A549 (cell line): ENCODE results near the gene DUOX1.

Source experiments
- BHLHE40 ChIP-seq: IDR thresholded peaks from 2 replicates; pipeline ENCODE4 v1.6.1; 2012; ENCODE audit warnings: low read depth, low read length, inconsistent platforms
- ESRRA ChIP-seq: fragments of 150-350 bp; IDR thresholded peaks from 2 replicates; pipeline ENCODE4 v1.6.1; 2014; ENCODE audit warnings: mild to moderate bottlenecking, low read length, borderline replicate concordance
- MAFK ChIP-seq: fragments of 450-650 bp; IDR thresholded peaks from 2 replicates; pipeline ENCODE4 v1.6.1; 2014; ENCODE audit not compliant: partially characterized antibody
- NPAS2 ChIP-seq: fragments of 250-450 bp; sonication (Bioruptor Pico); IDR thresholded peaks from 2 replicates; pipeline ENCODE4 v1.8.0; 2022; ENCODE audit warnings: mild to moderate bottlenecking, moderate library complexity, borderline replicate concordance
- NR3C1 ChIP-seq: fragments of >200 bp; sonication (Bioruptor Twin); formaldehyde crosslinking; IDR thresholded peaks from 3 replicates; pipeline ENCODE4 v1.6.1; 2017
- POLR2A ChIP-seq: IDR thresholded peaks from 2 replicates; pipeline ENCODE4 v1.6.1; 2012; ENCODE audit warnings: mild to moderate bottlenecking, low read length
- RAD21 ChIP-seq, 2 experiments: fragments of >200 bp in 1 of 2; sonication (Bioruptor Twin) in 1 of 2; formaldehyde crosslinking in 1 of 2; IDR thresholded peaks in 1 of 2; conservative IDR thresholded peaks in 1 of 2; 2 replicates in 1 of 2; 3 replicates in 1 of 2; pipeline ENCODE4 v1.6.1; 2012 to 2018; ENCODE audit warnings: inconsistent platforms in 1 of 2
- TP53 ChIP-seq: fragments of 250-450 bp; sonication (Bioruptor Pico); IDR thresholded peaks from 2 replicates; pipeline ENCODE4 v1.5.0; 2021; ENCODE audit warnings: mild to moderate bottlenecking, moderate library complexity
- USF2 ChIP-seq: fragments of 450-650 bp; IDR thresholded peaks from 2 replicates; pipeline ENCODE4 v1.6.1; 2014; ENCODE audit warnings: antibody characterized with exemption
- TF ChIP-seq, protein P1 (sequence below): fragments of 200-600 bp; sonication (generic); IDR thresholded peaks from 2 replicates; pipeline ENCODE4 v1.6.1; 2016; ENCODE audit warnings: antibody characterized with exemption, mild to moderate bottlenecking, moderate library complexity
- TF ChIP-seq, protein P2 (sequence below): fragments of >200 bp; sonication (Bioruptor Twin); formaldehyde crosslinking; IDR thresholded peaks from 3 replicates; pipeline ENCODE4 v1.5.1; 2016

GRCh38 chr15:45121706-45122417, 7.9 kb upstream of the DUOX1 start:
- TF ChIP-seq, protein P1, sequence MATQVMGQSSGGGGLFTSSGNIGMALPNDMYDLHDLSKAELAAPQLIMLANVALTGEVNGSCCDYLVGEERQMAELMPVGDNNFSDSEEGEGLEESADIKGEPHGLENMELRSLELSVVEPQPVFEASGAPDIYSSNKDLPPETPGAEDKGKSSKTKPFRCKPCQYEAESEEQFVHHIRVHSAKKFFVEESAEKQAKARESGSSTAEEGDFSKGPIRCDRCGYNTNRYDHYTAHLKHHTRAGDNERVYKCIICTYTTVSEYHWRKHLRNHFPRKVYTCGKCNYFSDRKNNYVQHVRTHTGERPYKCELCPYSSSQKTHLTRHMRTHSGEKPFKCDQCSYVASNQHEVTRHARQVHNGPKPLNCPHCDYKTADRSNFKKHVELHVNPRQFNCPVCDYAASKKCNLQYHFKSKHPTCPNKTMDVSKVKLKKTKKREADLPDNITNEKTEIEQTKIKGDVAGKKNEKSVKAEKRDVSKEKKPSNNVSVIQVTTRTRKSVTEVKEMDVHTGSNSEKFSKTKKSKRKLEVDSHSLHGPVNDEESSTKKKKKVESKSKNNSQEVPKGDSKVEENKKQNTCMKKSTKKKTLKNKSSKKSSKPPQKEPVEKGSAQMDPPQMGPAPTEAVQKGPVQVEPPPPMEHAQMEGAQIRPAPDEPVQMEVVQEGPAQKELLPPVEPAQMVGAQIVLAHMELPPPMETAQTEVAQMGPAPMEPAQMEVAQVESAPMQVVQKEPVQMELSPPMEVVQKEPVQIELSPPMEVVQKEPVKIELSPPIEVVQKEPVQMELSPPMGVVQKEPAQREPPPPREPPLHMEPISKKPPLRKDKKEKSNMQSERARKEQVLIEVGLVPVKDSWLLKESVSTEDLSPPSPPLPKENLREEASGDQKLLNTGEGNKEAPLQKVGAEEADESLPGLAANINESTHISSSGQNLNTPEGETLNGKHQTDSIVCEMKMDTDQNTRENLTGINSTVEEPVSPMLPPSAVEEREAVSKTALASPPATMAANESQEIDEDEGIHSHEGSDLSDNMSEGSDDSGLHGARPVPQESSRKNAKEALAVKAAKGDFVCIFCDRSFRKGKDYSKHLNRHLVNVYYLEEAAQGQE: no peak
- TF ChIP-seq RAD21 (conservative IDR thresholded peaks at IDR 0.05 in 1 of 2, IDR thresholded peaks at IDR 0.05 in 1 of 2) (no peak), TP53 (CRISPR knock-in tag) (no peak), NR3C1 (no peak), NPAS2 (no peak), BHLHE40 (no peak), POLR2A (no peak), MAFK (no peak), ESRRA (no peak), USF2 (no peak)
- TF ChIP-seq, protein P2, sequence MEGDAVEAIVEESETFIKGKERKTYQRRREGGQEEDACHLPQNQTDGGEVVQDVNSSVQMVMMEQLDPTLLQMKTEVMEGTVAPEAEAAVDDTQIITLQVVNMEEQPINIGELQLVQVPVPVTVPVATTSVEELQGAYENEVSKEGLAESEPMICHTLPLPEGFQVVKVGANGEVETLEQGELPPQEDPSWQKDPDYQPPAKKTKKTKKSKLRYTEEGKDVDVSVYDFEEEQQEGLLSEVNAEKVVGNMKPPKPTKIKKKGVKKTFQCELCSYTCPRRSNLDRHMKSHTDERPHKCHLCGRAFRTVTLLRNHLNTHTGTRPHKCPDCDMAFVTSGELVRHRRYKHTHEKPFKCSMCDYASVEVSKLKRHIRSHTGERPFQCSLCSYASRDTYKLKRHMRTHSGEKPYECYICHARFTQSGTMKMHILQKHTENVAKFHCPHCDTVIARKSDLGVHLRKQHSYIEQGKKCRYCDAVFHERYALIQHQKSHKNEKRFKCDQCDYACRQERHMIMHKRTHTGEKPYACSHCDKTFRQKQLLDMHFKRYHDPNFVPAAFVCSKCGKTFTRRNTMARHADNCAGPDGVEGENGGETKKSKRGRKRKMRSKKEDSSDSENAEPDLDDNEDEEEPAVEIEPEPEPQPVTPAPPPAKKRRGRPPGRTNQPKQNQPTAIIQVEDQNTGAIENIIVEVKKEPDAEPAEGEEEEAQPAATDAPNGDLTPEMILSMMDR: no peak
